ENCODE results near the gene SERPINA10.
"Not testable (repeated sequence)": the region's sequence is repeated elsewhere in the genome, so short reads cannot be mapped to it uniquely, and the experiment has no call there.

The SERPINA10 gene

DNA sequence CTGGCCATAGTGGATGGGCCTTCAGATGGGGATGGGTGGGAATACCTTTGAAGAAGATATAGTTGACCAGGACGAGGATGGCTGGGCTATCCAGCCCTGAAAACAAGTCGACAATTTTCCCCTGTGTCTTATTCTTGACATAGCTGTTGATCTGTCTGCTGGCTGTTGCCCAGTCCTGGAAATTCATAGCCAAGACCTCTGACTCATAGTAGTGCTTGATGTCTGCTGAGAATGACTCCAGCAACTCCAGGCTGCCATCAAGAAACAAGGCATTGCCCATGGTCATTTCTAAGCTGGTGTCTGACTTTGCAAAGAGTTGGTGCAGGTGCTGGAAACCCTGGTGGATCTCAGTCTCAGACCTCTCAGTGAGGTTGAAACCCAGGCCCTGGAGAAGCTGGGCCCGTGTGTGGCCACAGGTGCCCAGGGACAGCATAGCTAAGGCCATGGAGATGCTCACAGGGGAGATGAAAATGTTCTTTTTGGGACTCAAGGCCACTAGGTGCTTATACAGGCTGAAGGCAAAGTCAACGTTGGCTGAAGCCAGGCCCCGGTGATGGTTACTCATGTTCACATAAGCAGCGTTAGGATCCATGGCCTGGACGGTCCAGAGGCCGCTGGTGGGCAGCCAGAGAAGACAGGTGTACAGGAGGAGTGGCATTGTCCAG, 21.1 kb upstream of the SERPINA10 start:
- FAIRE-seq: no peak

DNA sequence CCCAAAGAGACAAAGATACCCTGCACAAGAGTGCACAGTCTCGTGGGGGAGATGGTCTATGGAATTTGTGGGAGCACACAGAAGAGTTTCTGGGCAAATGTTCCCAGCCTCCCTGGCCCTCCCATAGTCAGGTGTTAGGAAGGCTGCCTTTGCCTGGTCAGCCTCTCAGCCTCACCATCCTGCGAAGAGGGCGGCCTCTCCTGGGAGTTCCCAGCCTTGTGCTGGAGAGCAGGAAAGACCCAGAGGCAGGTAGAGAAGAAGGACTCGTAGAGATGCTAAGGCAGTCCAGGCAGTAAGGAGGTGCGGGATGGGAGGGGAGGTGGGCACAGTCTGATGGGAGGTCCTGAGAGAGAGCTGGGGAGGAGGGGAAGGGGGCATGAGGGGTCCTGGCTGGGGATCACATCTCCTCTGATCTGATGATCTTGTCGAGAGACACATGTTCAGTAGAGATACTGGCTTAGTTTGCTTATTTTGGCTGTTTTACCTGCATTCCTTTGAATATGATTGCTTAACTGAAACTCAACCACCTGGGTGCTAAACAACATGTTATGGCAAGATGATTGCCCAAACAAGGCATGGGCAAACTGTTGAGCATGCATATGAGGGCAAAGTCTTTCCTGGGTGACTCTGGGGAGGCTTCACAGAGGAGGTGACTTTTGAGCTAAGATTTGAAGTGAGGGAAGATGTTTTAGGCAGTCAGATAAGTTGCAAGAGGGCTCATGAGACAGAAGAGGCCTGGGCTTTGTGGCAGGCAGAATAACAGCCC, 19.6 kb upstream of the SERPINA10 start:
- no peak for FAIRE-seq

DNA sequence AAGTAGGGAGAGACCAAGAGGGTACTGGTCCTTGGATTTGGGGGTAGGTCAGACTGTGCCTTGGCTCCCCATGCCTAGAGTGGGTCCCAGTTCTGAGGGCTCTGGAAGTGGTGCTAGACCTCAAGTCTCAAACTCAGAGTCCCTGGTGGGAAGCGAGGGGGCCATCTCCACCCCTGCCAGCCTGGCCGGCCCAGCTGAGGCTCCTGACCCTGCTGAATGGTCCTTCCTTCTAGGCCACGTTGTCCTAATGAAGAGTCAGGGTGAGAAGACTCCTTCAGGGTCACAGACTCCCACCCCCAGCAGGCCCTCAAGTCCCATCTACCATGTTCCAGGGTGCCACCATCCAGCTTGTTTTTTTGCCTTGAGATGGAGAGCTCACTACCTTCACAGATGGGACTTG, 17.2 kb upstream of the SERPINA10 start:
- no peak for FAIRE-seq

DNA sequence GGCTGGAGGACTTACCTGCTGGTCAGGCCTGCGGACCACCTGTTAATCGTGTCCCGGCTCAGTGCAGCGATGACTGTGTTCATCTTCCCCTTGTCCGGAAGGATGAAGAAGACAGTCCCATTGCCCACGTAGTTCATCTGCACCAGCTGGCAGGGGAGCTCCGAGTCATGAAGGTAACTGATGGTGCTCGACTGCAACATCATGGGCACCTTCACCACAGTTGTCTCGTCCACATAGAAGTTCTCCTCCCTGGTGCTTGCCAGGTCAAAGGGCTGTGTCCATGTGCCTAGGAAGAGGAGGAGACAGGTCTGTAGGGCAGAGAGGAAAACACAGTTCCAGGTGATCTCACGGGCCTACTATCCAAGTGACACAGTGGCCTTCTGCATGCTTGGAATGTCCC, 16.7 kb upstream of the SERPINA10 start:
- FAIRE-seq: no peak

DNA sequence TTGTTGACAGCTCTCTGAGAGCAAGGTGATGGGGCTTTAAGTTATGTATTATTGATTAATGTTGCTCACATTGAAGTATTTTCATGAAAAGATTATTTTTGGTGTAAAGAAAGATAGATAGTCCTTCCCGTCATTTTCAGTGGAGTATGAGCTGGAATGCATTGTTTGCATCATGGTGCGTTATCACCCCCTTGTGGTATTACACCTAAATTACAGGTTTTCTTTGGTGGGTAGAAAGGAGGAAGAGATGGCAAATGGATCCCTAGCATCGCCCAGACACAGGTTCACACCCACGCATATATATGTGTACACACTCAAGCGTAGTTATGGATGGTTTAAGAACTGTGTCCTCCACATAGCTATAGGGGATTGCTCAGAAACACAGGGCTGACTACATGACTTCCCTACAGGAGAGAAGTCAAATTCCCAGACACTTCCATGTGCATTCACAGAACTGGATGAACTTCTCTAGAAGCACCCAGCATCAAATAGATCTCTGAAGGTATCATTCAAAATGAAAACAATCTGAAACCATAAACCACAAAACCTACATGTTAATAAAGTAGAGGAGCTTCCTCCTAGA, 14.4 kb upstream of the SERPINA10 start:
- no peak for FAIRE-seq

DNA sequence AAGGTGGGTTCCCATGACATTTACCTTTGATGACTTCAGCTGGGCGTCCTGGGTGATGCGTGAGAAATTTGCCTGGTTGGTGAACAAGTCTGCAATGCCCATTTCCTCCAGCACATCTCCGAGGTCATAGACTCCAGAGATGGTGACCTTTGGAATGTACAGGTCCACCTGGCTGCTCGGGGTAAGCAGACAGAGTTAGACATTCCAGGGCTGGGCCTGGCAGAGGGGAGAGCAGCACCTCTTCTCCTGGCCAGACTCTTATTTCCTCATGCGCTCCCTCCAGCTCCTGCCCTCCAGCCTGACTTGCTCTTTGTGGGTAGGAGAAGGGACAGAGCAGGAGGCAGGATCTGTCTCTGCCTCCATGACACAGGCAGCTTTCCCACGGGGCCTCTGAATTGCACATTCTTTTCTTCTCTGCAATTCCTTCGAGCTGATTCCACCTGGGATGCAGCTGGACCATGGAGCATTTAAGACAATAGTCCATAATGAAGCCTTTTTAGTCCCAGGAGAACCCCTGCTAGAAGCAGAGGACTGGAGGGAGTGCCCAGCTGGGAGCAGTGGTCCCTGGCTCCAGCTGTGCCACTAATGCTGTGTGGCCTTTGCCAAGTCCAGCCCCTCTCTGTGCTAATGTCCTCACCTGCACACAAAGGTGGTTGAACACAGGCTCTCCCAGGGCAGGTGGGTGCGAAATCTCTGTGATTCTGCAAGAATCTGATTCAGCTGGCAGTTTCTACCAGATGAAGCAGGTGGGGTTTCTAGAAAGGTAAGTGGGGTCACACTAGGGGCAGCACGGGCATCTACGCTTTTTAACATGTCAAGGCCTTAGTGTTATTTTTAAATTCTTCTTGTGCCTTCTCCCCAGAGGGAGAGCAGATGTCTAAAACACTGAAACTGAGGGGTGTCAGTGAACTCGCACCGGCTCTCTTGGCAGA, 13.2 kb upstream of the SERPINA10 start:
- FAIRE-seq: no peak

DNA sequence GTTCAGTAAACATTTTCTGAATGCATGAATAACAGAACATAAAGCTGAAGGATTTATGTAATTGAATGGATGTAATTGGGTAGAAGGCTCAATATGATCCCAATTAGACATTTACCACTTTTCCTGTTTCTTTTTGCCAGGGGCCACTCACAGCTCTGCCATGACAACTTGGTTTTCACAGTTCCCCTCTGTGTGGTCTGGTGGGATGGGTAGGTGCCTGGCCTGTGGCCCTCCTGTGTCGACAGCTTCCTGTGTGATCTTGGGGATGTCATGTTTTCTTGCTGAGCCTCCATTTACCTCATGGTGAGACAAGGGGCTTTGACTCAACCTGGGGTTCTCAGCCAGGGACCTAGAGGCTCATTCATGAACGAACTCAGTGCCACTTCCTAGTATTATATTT, 12.6 kb upstream of the SERPINA10 start:
- FAIRE-seq: no peak

DNA sequence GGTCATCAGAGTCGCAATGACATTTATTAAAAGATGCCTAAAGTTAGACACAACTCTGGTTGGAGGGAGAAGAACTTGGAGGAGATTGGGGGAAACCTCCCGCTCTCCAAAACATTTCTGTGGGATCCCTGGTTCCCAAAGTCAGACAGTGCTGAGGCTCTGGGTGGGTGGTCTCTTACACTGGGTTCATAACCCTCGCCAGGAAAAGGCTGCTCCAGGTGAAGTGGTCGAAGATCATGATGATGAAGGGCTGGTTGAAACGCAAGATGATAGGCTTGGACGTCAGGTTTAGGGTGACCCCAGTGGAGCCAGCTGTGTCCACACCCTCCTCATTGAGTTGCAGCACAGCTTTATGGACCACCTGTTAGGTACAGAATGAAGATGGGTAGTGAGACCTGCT, 11.2 kb upstream of the SERPINA10 start:
- FAIRE-seq: no peak

DNA sequence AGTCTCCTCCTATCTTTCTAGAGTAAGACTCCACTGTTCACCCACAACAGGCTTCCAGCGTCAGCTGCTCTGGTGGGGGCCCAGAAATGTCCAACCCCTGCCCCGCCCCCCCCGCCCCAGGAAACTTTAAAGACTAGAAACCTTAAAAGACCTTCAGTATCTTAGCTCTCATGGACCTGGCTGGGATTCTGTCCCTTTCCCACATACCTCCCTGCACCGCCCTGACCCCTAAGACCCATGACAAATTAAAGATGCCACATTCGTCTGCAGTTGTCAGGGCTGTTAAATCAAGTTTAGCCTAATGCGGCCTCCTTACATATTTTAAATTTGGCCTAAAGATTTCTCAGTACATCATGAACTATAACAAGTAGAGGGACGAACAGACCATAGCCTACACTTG, 10.0 kb upstream of the SERPINA10 start:
- FAIRE-seq: no peak

DNA sequence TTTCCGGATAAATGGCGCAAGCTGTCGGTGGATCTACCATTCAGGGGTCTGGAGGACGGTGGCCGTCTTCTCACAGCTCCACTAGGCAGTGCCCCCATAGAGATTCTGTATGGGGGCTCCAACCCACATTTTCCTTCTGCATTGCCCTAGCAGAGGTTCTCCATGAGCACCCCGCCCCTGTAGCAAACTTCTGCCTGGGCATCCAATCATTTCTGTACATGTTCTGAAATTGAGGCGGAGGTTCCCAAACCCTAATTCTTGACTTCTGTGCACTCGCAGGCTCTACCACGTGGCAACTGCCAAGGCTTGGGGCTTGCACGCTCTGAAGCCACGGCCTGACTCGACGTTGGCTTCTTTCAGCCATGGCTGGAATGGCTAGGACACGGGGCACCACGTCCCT, 5.1 kb upstream of the SERPINA10 start:
- FAIRE-seq: no peak

DNA sequence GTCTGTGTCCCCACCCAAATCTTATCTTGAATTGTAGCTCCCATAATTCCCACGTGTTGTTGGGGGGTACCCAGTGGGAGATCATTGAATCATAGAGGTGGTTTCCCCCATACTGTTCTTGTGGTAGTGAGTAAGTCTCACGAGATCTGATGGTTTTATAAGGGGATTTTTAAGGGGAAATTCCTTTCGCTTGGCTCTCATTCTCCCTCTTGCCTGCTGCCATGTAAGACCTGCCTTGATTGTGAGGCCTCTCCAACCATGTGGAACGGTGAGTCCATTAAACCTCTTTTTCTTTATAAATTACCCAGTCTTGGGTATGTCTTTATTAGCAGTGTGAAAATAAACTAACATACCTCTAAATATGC, 3.1 kb upstream of the SERPINA10 start:
- FAIRE-seq: not testable (repeated sequence)

DNA sequence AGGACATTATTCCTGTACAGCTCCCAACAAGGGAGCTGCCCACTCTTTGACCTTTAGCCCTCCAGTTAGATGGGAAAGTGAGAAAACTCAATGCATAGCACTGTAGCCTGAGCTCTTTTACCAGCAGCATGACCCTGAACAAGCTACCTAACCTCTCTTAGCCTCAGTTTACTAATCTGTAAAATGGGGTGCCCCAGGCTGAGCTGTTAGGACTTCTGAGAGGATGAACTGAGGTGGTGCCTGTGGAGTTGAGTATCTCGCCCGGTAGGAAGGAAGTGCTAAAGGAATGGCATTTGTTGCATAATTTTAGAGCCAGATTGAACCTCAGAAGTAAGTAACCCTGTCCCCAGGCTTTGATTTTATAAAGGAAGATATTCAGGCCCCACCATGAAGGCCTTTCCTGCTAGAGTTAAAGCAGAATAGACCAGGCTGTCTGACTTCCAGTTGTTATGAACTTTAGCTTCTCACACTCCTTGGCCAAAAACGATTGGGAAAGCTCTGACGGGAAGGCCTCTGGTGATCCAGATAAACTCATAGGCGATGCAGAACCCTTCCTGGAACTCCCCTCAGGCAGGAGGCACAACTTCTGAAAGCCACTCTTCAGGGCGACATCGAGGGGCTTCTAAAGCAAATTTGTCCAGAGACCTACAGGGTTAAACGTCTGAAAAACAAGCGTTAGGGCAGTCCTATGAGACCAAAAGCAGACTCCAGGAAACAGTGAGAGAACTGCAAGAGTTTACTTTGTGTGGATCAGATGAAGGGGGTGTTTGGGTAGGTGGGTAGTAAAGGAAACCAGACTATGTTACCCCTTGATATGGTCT, 2.5 kb upstream of the SERPINA10 start:
- FAIRE-seq: no peak

DNA sequence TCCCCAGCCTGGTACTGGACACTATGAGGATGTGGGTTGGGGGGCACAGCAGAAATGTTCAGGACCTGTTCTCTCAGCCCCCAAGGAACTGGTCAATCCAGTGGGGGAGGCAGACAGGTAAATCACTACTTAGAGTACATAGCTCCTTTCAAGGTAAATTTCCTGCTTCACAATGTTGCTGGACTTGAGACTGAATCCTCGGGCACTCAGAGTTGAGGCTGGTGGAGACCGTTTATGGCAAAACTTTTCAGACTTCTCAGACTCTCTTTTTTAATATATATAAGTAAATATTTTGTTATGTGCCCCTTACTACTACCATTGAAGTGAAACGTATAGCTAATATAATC, 483 bp upstream of the SERPINA10 start:
- FAIRE-seq: no peak

DNA sequence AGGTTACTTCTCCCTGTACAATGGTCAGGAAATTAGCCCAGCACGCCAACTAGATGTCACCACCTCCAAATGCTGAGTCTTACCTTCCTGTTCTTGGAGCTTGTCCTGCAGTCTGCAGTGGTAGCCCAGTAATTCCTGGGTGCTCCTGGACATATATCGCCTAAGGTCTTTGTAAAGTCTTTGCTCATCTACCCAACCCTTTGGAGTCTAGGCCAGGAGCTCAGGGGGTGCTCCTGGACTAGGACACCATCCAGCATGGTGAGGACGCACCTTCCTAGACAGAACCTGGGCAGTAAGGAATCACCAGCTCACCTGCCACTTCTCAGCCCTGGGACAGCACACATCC, 569 bp downstream of the SERPINA10 start:
- no peak for FAIRE-seq

DNA sequence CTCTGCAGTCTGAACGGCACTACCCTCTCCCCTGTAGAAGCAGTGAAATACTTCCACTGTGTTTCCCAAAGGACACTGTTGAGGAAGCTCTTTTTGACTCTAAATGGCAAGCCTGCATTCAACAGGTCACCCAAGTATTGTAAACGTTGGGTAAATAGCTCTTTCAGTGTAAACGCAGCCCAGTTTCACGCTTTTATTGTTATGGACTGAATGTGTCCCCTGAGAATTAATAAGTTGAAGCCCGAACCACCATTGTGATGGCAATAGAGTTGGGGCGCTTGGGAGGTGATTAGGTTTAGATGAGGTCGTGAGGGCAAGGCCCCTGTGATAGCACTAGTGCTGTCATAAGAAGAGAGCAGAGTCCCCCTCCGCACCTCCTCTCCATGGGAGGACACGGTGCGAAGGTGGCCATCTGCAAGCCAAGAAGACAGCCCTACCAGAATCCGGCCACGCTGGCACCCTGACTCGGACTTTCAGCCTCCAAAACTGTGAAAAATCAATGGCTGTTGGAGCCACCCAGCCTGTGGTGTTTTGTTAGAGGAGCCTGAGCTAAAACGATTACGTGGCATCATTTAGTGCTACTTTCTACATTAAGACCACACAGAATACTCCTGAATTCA, 1.1 kb downstream of the SERPINA10 start:
- no peak for FAIRE-seq

DNA sequence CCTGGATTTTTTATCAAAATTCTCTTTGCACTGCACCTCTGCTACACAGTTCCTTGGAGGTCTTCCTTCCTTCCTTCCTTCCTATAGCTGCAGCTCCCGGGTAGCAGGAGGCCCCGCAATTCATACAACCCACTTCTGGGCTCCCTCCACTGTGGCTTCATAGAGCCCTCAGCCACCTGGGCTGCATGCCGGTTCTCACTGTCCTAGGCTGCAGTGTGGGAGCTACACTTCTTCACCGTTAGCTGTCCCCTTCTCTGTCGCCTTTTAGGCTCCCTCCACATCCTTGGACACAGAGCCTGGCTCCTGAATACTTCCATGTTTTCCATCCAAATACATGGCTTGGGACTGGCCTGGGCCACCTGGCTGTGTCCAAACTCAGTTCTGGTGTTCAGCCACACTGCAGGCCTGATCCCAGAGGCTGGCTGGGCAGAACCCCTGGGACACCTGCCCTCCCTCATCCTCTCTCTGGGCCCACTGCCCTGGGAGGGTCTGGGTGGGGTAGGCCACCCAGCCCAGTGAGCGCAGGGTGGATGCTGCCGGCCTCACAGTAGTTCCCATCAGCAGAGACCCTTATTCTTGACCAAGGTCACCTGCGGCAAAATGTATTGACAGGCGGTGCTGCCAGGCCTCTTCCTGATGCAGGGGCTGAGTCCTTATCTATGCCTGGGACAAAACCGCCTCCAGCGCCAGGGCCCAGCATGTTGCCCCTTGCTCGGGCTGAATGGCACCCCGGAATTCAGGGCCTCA, 1.7 kb downstream of the SERPINA10 start:
- FAIRE-seq: no peak

DNA sequence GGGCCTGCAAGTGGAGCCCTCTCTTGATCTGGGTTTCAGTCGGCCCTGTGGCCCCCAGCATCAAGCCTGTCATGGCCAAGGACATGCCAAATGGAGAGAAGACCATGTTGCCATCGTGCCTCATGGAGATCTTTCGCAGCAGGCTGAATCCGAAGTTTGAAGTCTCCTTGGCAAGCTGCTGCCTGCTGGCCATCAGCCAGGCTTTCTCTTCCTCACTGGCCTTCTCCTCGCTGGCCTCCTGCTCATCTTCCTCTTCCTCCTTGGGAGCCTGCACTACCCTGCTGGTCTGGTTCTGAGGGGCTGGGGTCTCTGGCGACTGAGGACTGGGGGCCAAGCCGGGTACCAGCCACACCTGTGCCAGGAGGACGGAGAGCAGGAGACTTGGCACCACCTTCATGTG, 2.9 kb downstream of the SERPINA10 start:
- no peak for FAIRE-seq

DNA sequence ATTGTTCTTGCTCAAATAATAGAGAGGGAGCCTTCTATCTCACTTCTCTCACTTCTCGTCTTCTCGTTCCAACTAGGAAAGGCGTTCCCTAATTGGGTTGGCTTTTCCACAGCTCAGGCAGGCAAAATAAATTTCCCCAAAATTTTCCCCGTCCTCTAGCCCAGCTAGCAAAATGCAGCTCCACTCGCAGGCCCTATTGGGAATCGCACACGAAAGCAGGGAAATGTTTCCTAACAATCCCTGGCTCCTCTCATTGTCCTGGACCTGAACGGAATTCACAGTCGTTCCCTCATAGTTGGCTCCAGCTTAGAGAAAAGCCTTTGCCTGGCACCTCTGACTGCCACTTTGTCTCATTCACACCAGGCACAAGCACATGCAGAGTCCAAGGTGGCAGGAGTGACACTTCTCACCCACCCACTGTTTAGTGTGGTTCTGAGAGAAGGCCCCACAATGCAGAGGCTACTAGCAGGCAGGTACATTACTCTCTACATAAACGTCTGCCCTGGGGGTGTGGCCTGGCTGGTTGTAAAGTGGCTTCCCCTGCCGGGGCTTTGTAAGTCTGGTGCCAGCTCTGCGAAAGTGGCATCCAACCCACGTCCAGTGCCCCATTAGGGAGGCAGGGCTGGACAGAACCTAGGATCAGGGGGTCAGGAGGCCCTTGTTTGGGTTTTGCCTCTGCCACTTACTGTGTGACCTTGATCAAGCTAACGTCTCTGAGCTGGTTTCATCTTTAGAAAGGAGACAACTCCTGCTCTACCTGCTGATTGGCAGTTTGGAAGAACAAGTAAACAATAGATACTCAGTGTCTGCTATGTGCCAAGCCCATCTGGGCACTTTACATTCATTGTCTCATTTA, 4.2 kb downstream of the SERPINA10 start:
- FAIRE-seq: no peak

DNA sequence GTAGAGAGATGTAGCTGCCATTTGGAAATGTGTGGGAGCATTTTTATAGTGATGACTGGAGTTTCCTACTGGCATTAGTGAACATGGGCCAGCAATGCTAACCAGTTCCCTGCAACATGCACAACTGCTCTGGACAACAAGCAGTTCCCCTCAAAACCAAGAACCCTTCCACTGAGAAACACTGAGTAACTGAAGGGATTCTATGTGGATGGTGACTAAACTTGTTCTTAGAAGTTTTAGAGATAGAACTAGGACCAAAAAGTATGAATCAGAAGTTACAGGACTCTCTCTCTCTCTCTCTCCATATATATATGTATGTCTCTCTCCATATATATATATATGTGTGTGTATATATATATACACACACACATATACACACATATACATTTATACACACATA, 7.9 kb downstream of the SERPINA10 start:
- FAIRE-seq: no peak

DNA sequence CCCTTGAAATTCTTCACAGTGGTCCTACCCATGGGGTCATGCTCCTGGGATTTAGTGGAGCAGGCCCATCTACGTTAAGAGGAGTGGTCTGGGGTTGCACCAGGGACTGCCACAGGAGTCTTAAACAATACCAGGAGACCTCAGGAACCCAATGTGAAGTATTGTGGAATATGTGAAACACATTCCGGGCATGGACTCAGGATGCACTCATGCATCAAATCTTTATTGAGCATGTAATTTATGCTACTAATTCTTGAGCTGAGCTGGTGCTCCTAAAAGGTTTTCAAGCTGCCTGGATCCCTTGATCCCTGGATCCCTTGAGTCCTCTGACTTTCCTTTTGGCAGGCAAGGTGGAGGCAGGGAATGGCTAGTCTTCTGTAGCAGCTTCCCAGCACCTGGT, 8.8 kb downstream of the SERPINA10 start:
- FAIRE-seq: no peak
